ENCODE data around the gene LOXL1.

The LOXL1 gene

GRCh38 chr15:73926219-73927002 is at the start of gene LOXL1:
Gene LOXL1 (plus strand): TSS chr15:73926462. CDS start chr15:73926784, 322 bp downstream.
- POLR2A ChIA-PET (ENCODE audit: low non-redundant PET): interaction anchor here (0.6 kb wide), 1 partner anchor 44 kb away, joined by 5 read pairs; no protein-coding TSS in a partner anchor
- peak within 1 kb of the TSS; percentile 86 for H3K27ac ChIP-seq
- CTCF ChIA-PET: interaction anchor here (0.6 to 2.1 kb wide), 7 partner anchors 9 to 689 kb away, joined by 3 to 8 read pairs (median 3); partner anchors contain the start of genes CLK3 and PML
- DNase-seq (ENCODE audit: low spot score): peak; percentile 84
- TF ChIP-seq, protein P1, sequence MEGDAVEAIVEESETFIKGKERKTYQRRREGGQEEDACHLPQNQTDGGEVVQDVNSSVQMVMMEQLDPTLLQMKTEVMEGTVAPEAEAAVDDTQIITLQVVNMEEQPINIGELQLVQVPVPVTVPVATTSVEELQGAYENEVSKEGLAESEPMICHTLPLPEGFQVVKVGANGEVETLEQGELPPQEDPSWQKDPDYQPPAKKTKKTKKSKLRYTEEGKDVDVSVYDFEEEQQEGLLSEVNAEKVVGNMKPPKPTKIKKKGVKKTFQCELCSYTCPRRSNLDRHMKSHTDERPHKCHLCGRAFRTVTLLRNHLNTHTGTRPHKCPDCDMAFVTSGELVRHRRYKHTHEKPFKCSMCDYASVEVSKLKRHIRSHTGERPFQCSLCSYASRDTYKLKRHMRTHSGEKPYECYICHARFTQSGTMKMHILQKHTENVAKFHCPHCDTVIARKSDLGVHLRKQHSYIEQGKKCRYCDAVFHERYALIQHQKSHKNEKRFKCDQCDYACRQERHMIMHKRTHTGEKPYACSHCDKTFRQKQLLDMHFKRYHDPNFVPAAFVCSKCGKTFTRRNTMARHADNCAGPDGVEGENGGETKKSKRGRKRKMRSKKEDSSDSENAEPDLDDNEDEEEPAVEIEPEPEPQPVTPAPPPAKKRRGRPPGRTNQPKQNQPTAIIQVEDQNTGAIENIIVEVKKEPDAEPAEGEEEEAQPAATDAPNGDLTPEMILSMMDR (conservative IDR thresholded peaks at IDR 0.05; ENCODE audit: low read depth): no peak

- TF ChIP-seq, protein P1 (conservative IDR thresholded peaks at IDR 0.05; ENCODE audit: low read depth): no peak
- DNase-seq (ENCODE audit: low spot score): no peak
- ChIA-PET CTCF (no interaction called here), POLR2A (ENCODE audit: low non-redundant PET) (no interaction called here)
- no peak overlapping the region for H3K27ac ChIP-seq
Measured at GRCh38 chr15:73879426-73879825, 46.8 kb upstream of the LOXL1 start.

DNA sequence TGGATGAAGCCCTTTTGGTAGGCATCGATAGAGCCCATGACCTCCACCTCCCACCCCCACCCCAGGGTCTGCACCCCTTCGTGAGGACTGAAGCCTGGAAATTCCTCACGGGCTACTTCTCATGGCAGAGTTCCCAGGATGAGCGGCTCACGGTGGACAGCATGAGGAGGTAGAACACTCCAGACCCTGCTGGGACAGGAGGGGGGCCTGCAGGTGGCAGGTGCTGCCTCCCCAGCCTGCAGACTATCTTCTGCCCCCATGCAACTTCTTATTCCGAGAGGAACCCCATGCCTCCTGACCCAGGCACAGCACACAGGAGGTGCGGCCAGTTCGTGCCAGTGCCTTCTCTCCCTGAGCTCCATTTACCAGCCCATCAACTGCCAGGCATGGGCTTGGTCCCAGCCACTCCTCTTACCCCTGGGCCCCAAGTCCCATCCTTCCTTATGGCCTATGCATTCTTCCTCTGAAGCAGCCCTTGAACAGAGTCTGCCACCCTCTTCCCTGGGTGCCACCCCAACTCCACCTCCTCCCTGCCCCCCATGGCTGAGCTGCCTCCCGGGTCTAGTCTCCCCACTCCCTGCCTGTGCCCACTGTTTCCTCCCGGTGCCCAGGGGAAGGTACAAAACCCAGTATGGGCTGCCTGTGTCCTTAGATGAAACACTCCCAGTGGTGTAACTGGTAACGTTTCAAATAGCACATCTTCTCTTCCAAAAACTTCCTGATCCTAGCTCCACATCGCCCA is 44.5 kb upstream of the LOXL1 start:
- ChIA-PET POLR2A (ENCODE audit: low non-redundant PET) (no interaction called here), CTCF (no interaction called here)
- TF ChIP-seq, protein P1 (conservative IDR thresholded peaks at IDR 0.05; ENCODE audit: low read depth): no peak
- no peak for DNase-seq (ENCODE audit: low spot score)
- no peak overlapping the region for H3K27ac ChIP-seq

- DNase-seq (ENCODE audit: low spot score): no peak
- POLR2A ChIA-PET (ENCODE audit: low non-redundant PET): no interaction called here
- no peak overlapping the region for H3K27ac ChIP-seq
- CTCF ChIA-PET: no interaction called here
- TF ChIP-seq, protein P1 (conservative IDR thresholded peaks at IDR 0.05; ENCODE audit: low read depth): no peak
Measured at GRCh38 chr15:73882761-73883419, 43.4 kb upstream of the LOXL1 start.

GRCh38 chr15:73884159-73884558 is 42.1 kb upstream of the LOXL1 start:
- POLR2A ChIA-PET (ENCODE audit: low non-redundant PET): no interaction called here
- DNase-seq (ENCODE audit: low spot score): no peak
- H3K27ac ChIP-seq: no peak overlapping the region
- CTCF ChIA-PET: no interaction called here
- TF ChIP-seq, protein P1 (conservative IDR thresholded peaks at IDR 0.05; ENCODE audit: low read depth): no peak
